Activated CD4-positive, alpha-beta T cell treated with anti-CD3 and anti-CD28 coated beads, Interleukin-2, amount 10 ng/mL, durations not matched to agents 24 days and 14 days (primary cell): ENCODE data around the gene CABP1. TPM values are rescaled to one million over a fixed set of nuclear protein-coding genes. Genes with fewer than 3 reads are reported as not detected.
"Not testable (repeated sequence)": the region's sequence is repeated elsewhere in the genome, so short reads cannot be mapped to it uniquely, and the experiment has no call there.

Source experiments
- DNase-seq: peaks from one replicate; pipeline ENCODE4 v3.0.0; 2022
- H3K27ac Mint-ChIP-seq: one replicate; pipeline ENCODE4 v1.8.0; 2022; ENCODE audit warnings: mild to moderate bottlenecking, mixed read lengths
- H3K27me3 Mint-ChIP-seq: one replicate; pipeline ENCODE4 v1.8.0; 2022; ENCODE audit warnings: mixed read lengths
- H3K36me3 Mint-ChIP-seq: one replicate; pipeline ENCODE4 v1.8.0; 2022; ENCODE audit warnings: low read depth, mild to moderate bottlenecking, mixed read lengths
- H3K4me1 Mint-ChIP-seq: one replicate; pipeline ENCODE4 v1.8.0; 2021; ENCODE audit warnings: mixed read lengths
- H3K4me3 Mint-ChIP-seq: one replicate; pipeline ENCODE4 v1.8.0; 2022; ENCODE audit warnings: mild to moderate bottlenecking, moderate library complexity, mixed read lengths
- H3K9me3 Mint-ChIP-seq: one replicate; pipeline ENCODE4 v1.8.0; 2021; ENCODE audit warnings: mixed read lengths
- intact Hi-C: fragments of 100-400 bp; cut with micrococcal nuclease; formaldehyde crosslinking; loops from one replicate; pipeline ENCODE4 v1.15.1; 2023
- total RNA-seq: library from RNA; stranded (reverse); gene quantifications from 2 replicates; pipeline ENCODE4 v1.2.3, GENCODE V29; 2022

Gene CABP1
- total RNA-seq, 1 donor from 2014 or later = 0.16 TPM

DNA sequence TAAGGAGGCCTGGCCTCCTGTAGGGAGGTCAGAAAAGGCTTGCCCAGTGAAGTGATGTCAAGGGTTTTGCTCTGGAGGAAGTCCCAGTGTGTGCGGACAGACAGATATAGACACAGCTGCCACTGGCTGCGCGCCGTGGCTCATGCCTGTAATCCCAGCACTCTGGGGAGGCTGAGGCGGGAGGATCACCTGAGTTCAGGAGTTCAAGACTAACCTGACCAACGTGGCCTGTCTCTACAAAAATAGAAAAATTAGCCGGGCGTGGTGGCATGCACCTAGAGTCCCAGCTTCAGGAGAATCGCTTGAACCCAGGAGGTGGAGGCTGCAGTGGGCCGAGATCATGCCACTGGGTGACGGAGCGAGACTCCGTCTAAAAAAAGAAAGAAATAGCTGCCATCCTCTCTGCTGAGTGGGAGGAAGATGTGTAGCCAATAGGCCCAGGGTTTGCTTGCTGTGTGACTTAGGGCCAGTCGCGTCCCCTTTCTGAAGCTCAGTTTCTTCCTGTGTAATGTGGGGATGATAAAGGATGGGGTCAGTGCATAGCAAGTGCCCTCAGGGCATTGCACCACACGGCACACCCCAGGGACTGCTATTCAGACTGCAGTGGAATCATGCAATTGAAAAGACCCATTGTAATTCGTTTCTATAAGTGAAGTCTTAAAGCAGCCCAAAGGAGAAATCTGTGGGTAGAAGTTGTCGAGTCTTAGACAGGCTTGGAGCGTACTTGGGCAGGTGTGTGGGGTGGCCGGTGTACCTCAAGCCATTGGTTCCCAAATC is 27.9 kb downstream of the CABP1 start:
- H3K27ac Mint-ChIP-seq = no peak overlapping the region
- H3K4me3 Mint-ChIP-seq = no peak overlapping the region
- H3K4me1 Mint-ChIP-seq = no peaks in the 10 kb centered on the region
- H3K27me3 Mint-ChIP-seq = no peaks in the 10 kb centered on the region
- H3K9me3 Mint-ChIP-seq = no peaks in the 10 kb centered on the region
- DNase-seq = no peak
- intact Hi-C loops = no loop called here
- no peaks in the 10 kb centered on the region for H3K36me3 Mint-ChIP-seq

- Mint-ChIP-seq H3K4me3 (no peak overlapping the region), H3K4me1 (no peaks in the 10 kb centered on the region), H3K27ac (no peak overlapping the region), H3K27me3 (peaks cover under 1% of the 10 kb centered on the region), H3K36me3 (no peaks in the 10 kb centered on the region), H3K9me3 (no peaks in the 10 kb centered on the region)
- intact Hi-C loops = no loop called here
- no peak for DNase-seq
Measured at GRCh38 chr12:120668868-120669840, 28.7 kb downstream of the CABP1 start.

GRCh38 chr12:120670237-120670636 is 29.8 kb downstream of the CABP1 start:
- DNase-seq, H3K27ac Mint-ChIP-seq, H3K9me3 Mint-ChIP-seq, H3K36me3 Mint-ChIP-seq, H3K4me1 Mint-ChIP-seq, H3K27me3 Mint-ChIP-seq, H3K4me3 Mint-ChIP-seq, intact Hi-C loops: not testable (repeated sequence)

- intact Hi-C loops = no loop called here
- Mint-ChIP-seq H3K27me3 (peaks cover 4% of the 10 kb centered on the region), H3K27ac (no peak overlapping the region), H3K36me3 (no peaks in the 10 kb centered on the region), H3K4me1 (no peaks in the 10 kb centered on the region), H3K4me3 (no peak overlapping the region), H3K9me3 (no peaks in the 10 kb centered on the region)
- DNase-seq = no peak
Measured at GRCh38 chr12:120670667-120671066, 30.2 kb downstream of the CABP1 start.

GRCh38 chr12:120674097-120674636 is 33.7 kb downstream of the CABP1 start:
- no peak for DNase-seq
- H3K27me3 Mint-ChIP-seq = peaks cover 4% of the 10 kb centered on the region
- intact Hi-C loops = no loop called here
- no peaks in the 10 kb centered on the region for H3K9me3 Mint-ChIP-seq
- peaks cover 13% of the 10 kb centered on the region for H3K4me1 Mint-ChIP-seq
- no peaks in the 10 kb centered on the region for H3K36me3 Mint-ChIP-seq
- no peak overlapping the region for H3K27ac Mint-ChIP-seq
- H3K4me3 Mint-ChIP-seq = no peak overlapping the region

GRCh38 chr12:120677765-120678473 is 37.5 kb downstream of the CABP1 start:
- Mint-ChIP-seq H3K9me3 (no peaks in the 10 kb centered on the region), H3K27me3 (peaks cover 4% of the 10 kb centered on the region), H3K36me3 (no peaks in the 10 kb centered on the region), H3K4me3 (no peak overlapping the region), H3K4me1 (peaks cover 17% of the 10 kb centered on the region), H3K27ac (peak overlapping the region; percentile 66)
- DNase-seq = peak; percentile 70
- intact Hi-C loops = loop anchor here (5.0 kb wide), 1 partner anchor 34 kb away; the partner anchor contains the start of gene UNC119B

- peaks cover 21% of the 10 kb centered on the region for H3K4me1 Mint-ChIP-seq
- H3K27ac Mint-ChIP-seq = peak overlapping the region; percentile 7
- H3K4me3 Mint-ChIP-seq = no peak overlapping the region
- H3K36me3 Mint-ChIP-seq = no peaks in the 10 kb centered on the region
- H3K9me3 Mint-ChIP-seq = no peaks in the 10 kb centered on the region
- no peak for DNase-seq
- intact Hi-C loops = loop anchor here (5.0 kb wide), 1 partner anchor 34 kb away; the partner anchor contains the start of gene UNC119B
- peaks cover 4% of the 10 kb centered on the region for H3K27me3 Mint-ChIP-seq
Measured at GRCh38 chr12:120678572-120678971, 38.1 kb downstream of the CABP1 start.

GRCh38 chr12:120680165-120680738 is 39.8 kb downstream of the CABP1 start:
- Mint-ChIP-seq H3K9me3 (no peaks in the 10 kb centered on the region), H3K27ac (peak overlapping the region; percentile 15), H3K4me1 (peaks cover 30% of the 10 kb centered on the region), H3K36me3 (no peaks in the 10 kb centered on the region), H3K4me3 (no peak overlapping the region), H3K27me3 (peaks cover 1% of the 10 kb centered on the region)
- no peak for DNase-seq
- intact Hi-C loops = no loop called here

- Mint-ChIP-seq H3K4me1 (peaks cover 39% of the 10 kb centered on the region), H3K4me3 (peak overlapping the region; percentile 30), H3K27me3 (peaks cover 2% of the 10 kb centered on the region), H3K36me3 (peaks cover 4% of the 10 kb centered on the region), H3K9me3 (no peaks in the 10 kb centered on the region), H3K27ac (peak overlapping the region; percentile 43)
- intact Hi-C loops = no loop called here
- DNase-seq = peak; percentile 64
Measured at GRCh38 chr12:120684523-120684932, 44.1 kb downstream of the CABP1 start.

GRCh38 chr12:120685522-120685921 is 45.1 kb downstream of the CABP1 start:
- peak overlapping the region; percentile 65 for H3K27ac Mint-ChIP-seq
- peak; percentile 59 for DNase-seq
- no peaks in the 10 kb centered on the region for H3K9me3 Mint-ChIP-seq
- peak overlapping the region; percentile 58 for H3K4me3 Mint-ChIP-seq
- intact Hi-C loops = loop anchor here (5.0 kb wide), 2 partner anchors 248 to 942 kb away; partner anchors contain the start of genes COX6A1 and ORAI1
- H3K4me1 Mint-ChIP-seq = peaks cover 43% of the 10 kb centered on the region
- H3K27me3 Mint-ChIP-seq = peaks cover 2% of the 10 kb centered on the region
- peaks cover 4% of the 10 kb centered on the region for H3K36me3 Mint-ChIP-seq

DNA sequence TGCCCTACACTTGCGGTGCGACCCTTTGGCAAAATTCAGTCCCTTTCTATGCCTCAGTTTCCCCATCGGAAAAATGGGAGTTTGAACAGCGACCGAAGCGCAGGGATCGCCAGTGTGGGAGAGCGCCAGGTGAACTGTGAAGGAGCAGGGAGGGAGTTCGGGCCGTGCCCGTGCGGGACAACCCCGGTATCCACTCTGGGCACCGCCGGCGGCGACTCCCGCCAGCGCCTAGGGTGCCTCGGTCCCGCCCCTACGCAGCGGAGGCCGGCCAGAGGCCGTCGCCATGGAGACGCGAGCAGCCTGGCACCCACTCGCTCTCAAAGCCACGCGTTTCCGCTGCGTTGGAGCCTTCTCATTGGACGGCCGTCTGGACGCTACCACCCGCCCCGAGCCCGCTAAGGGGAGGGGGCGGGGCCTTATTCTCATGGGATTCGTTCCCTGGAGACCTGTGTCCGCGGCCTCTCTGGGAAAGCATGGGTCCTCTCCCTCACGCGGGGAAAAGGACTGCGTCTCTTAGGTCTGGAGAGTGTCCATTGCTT is 45.8 kb downstream of the CABP1 start:
- H3K27me3 Mint-ChIP-seq = peaks cover 2% of the 10 kb centered on the region
- peak overlapping the region; percentile 92 for H3K4me3 Mint-ChIP-seq
- peaks cover 48% of the 10 kb centered on the region for H3K4me1 Mint-ChIP-seq
- DNase-seq = peak; percentile 99
- peak overlapping the region; percentile 96 for H3K27ac Mint-ChIP-seq
- no peaks in the 10 kb centered on the region for H3K9me3 Mint-ChIP-seq
- peaks cover 4% of the 10 kb centered on the region for H3K36me3 Mint-ChIP-seq
- intact Hi-C loops = loop anchor here (1.0 to 5.0 kb wide), 4 partner anchors 39 to 941 kb away; partner anchors contain the start of genes ACADS, COX6A1 and ORAI1

DNA sequence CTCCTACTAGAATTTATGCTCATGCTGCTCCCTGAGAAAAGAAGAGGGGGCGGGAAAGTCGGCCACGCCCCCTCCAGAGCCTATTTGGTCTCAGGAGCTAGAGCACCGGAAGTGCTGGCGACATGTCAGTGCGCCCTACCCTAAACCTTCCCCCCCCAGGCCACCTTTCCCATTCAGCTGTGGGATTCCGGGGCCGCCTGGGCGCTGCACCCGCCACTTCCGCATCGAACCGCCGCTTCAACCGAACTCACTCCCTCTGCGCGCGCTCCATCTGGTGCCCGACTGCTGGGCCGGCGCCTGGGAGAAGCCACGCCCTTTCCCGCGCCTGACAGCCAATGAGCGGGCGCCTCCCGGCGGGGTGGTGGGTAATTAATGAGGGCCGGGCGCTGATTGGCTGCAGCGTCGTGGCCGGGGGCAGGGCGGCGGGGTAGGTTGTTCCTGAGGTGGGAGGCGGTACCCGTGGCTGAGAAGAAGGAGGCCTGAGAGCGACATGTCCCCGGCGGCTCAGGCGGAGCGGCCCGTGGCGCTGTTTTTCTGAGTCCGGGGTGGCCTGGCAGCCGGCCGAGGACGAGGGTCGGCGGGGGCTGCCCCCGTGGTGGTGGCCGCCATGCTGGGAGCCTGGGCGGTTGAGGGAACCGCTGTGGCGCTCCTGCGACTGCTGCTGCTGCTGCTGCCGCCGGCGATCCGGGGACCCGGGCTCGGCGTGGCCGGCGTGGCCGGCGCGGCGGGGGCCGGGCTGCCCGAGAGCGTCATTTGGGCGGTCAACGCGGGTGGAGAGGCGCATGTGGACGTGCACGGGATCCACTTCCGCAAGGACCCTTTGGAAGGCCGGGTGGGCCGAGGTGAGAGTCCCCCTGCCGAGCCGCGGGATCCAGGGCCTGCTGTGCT is 46.5 kb downstream of the CABP1 start, which contains the start of gene MLEC:
TSS of gene MLEC (plus strand) at position 460 of the 888 bp plus-strand sequence. CDS start at position 608, 148 bp downstream.
- H3K4me3 Mint-ChIP-seq = peak within 1 kb of the TSS; percentile 92
- intact Hi-C loops = loop anchor here (1.0 to 5.0 kb wide), 6 partner anchors 38 to 940 kb away; partner anchors contain the start of genes ACADS, COX6A1, DYNLL1 and ORAI1
- peak within 1 kb of the TSS; percentile 96 for H3K27ac Mint-ChIP-seq

More for the DNA sequence above, 46.5 kb downstream of the CABP1 start, which contains the start of gene MLEC:
- H3K4me1 Mint-ChIP-seq = peaks cover 53% of the 10 kb centered on the region
- peak; percentile 100 for DNase-seq
- H3K36me3 Mint-ChIP-seq = peaks cover 4% of the 10 kb centered on the region
- H3K9me3 Mint-ChIP-seq = no peaks in the 10 kb centered on the region
- H3K27me3 Mint-ChIP-seq = peaks cover 2% of the 10 kb centered on the region
